ENCODE results near the gene NOM1.

NOM1 gene

GRCh38 chr7:157017149-157017548 lies 67.6 kb downstream of the NOM1 start:
- DNase-seq, result peak; percentile 50

GRCh38 chr7:157017603-157018327 lies 68.3 kb downstream of the NOM1 start:
- peak; percentile 65 for DNase-seq

- peak; percentile 67 for DNase-seq
Observed at GRCh38 chr7:157018328-157018996, 69.0 kb downstream of the NOM1 start.

GRCh38 chr7:157018997-157019608 lies 69.6 kb downstream of the NOM1 start:
- DNase-seq, result peak; percentile 55

- peak; percentile 54 for DNase-seq
Observed at GRCh38 chr7:157019718-157020451, 70.4 kb downstream of the NOM1 start.

GRCh38 chr7:157020514-157021070 lies 71.1 kb downstream of the NOM1 start:
- peak; percentile 64 for DNase-seq

GRCh38 chr7:157021071-157021870 lies 71.8 kb downstream of the NOM1 start:
- DNase-seq, result no peak

GRCh38 chr7:157021871-157022680 lies 72.6 kb downstream of the NOM1 start:
- peak; percentile 58 for DNase-seq
